GM18498 (cell line): ENCODE results near the gene CDC34.
"Not testable (repeated sequence)": the region's sequence is repeated elsewhere in the genome, so short reads cannot be mapped to it uniquely, and the experiment has no call there.

Experiments
- ATAC-seq: cut with Tn5 transposase; IDR thresholded peaks from one replicate; pipeline ENCODE4 v1.9.1; 2021; ENCODE audit warnings: mild to moderate bottlenecking, moderate library complexity; ENCODE audit not compliant: unreplicated experiment

Gene CDC34

DNA sequence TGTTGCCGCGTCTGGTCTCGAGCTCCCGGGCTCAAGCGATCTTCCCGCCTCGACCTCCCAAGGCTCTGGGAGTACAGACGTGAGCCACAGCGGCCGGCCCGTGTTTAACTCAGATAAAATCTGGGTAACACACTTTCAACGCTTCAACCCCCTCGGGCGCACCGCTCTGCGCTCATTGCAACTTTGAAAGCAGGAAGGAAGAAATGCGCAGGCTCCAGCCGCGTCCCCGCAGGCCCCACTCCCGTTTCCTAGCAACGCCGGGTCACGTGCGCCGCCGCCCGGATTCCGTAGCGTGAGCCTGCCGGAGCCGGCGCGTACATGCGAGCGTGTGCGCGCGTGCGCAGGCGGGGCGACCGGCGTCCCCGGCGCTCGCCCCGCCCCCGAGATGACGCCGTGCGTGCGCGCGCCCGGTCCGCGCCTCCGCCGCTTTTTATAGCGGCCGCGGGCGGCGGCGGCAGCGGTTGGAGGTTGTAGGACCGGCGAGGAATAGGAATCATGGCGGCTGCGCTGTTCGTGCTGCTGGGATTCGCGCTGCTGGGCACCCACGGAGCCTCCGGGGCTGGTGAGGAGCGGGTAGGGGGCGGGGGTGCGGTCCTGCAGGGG is 40.7 kb downstream of the CDC34 start, which contains the start of gene BSG:
Gene BSG, plus strand, starts transcription at position 457 of the 603 bp plus-strand sequence. Its CDS starts 39 bp downstream, at position 496.
- peak; percentile 78 for ATAC-seq

DNA sequence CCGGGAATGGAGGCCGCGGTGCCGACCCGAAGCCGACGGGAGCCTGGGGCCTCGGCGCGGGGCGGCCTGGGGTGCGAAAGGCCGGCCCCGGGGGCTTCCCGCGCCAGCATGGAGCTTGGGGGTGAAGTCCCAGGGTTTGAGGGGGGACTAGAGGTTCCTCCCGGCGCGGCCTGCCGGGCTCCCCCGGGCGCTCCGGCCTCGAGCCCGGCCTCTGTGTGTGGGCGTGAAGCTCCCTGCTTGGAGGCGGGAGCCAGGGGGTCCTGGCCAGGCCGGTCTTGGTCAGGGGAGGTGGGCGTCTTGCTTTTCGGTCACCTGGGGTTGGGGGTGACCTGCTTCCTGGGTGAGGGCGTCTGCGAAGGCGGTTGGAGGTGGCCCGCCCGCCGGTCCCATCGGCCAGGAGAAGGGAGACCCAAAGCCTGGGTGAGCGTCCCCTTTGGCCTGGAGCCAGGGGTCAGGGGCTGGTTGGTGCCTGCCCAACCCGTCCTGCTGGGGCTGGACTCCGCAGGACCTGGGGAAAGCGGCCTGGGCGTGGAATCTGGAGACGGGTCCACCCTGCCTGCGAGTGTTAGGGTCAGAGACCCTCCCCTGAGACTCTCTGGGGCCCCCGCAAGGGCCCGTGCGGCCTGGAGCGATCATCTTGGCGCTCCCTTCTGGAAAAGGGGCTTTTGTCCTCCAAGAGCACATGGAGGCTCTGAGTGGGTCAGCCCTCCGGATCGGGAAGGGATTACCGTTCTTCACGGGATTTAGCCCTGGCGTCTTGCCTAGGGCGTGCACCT is 41.4 kb downstream of the CDC34 start:
- peak; percentile 11 for ATAC-seq

DNA sequence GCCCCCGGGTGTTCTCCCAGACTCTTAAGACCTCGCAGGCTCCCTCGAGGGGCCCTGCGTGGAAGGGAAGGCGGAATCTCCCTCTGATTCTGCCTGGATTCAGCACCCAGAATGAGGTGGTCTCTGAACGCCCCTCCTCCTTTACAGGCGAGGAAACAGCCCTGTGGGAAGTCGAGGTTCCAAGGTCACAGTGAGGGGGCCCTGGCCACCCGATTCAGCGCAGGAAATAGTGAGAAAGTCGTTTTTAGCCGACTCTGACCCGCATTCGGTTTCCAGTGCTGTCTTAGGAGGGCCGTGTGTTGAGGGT is 41.9 kb downstream of the CDC34 start:
- no peak for ATAC-seq

DNA sequence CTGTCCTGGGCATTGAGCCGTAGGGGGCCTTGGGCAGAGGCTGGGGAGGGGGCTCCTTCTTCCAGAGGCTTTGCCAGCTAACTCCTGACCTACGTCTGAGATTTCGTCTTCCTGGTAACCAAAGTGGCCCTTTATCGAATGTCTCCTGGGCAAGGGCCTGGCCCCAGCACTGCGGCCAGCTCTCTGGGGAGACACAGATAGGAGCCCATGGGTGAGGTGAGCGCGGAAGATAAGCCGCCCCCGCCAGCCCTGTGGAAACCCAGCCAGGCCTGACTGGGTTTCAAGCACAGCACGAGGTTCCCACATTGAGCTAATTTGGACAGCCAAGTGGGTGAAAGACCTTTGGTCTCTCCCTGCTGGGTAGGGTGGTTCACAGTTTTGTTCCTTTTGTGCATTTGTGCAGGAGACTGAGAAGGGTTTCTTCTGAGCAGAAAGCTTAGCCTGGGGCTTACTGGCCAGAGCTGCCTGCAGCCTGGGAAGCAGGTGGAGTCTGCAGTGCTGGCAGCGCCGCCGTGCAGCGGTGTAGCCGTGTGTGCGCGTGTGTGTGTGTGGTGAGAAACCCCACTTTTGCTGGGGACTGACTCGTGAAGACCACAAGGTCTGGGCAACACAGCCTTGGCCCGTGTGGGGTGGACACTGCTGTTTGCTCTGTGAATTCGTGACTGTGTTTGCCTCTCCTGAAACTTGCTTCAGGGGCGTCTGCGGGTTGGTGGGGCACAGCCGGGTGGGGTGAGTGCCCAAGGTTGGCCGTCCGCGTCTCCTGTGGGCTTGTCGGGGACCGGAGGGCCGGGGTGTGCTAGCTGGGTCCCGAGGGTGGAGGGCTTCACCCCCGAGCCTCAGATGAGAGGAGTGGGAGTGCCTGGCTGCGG is 43.3 kb downstream of the CDC34 start:
- no peak for ATAC-seq

DNA sequence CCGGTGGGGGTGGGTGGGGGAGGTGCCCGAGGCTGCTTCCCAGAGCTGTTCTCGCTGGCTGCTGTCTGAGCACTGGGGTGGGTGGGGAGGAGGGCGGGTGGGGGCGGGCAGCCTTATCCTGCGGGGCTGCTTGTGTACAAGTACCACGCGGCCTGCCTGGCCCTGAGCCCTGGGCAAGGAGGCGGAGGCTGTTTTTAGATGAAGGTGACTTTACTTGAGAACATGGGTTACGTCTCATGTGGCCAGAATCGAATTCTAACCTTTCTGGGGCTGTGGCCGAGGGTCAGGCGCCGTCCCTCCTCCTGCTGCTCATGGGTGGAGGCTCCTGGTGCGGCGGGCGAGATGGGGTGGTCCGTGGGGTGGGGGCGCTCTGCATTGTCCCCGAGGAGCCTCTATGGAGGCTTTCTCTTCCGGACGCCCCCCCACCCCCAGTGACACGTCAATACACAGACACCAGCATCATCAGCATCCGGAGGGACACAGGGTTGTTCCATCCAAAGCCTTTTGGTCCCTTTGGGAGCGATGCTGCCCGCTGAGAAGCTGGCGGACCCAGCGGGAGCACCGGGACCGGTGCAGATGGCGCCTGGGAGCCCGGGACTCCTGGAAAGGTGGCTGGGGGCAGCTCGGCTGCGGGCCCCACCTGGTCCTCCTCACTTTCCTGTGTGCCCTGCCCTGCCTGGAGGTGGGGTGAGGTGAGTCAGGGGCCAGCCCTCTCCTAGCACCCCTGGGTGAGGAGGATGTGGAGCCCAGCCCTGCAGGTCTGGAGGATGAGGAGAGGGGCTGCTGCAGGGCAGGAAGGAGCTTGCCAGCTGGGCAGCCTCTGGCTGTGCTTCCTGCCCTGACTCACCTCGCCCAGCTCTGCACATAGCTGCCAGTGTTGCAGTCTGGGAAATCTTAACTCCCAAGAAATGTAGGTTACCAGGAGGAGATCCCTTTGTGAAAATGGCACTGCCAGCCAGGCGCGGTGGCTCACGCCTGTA is 44.3 kb downstream of the CDC34 start:
- ATAC-seq: no peak

DNA sequence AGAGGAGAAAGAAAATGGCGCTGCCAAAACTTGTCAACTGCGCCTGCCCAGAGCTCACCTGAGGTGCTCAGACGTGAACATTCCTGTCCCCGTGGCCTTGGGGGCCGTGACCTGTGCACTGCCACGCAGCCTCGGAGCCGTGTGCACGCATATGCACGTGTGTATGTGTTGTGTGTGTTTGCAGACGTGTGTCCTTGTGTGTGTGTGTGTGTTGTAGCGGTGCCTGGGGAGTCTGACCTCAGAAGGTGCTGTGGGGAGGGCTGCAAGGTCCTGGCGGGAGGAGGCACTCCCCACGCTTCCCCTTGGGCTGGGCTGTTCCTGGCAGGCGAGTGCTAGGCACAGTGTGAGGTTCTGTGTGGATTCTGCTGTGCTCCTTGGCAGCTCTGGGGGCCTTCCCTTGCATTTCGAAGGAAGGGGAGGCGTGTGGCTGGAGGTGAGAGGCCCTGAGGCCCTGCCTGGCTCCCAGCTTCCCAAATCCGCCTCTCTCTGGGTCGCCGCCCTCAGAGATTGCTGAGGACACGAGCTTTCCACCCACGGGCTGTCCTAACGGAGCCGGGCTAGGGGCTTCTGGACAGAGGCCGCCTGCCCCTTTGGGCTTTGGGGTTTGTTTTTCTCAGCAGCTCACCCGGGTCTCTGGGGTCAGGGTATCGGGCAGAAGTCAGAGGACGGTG is 45.3 kb downstream of the CDC34 start:
- ATAC-seq: no peak

DNA sequence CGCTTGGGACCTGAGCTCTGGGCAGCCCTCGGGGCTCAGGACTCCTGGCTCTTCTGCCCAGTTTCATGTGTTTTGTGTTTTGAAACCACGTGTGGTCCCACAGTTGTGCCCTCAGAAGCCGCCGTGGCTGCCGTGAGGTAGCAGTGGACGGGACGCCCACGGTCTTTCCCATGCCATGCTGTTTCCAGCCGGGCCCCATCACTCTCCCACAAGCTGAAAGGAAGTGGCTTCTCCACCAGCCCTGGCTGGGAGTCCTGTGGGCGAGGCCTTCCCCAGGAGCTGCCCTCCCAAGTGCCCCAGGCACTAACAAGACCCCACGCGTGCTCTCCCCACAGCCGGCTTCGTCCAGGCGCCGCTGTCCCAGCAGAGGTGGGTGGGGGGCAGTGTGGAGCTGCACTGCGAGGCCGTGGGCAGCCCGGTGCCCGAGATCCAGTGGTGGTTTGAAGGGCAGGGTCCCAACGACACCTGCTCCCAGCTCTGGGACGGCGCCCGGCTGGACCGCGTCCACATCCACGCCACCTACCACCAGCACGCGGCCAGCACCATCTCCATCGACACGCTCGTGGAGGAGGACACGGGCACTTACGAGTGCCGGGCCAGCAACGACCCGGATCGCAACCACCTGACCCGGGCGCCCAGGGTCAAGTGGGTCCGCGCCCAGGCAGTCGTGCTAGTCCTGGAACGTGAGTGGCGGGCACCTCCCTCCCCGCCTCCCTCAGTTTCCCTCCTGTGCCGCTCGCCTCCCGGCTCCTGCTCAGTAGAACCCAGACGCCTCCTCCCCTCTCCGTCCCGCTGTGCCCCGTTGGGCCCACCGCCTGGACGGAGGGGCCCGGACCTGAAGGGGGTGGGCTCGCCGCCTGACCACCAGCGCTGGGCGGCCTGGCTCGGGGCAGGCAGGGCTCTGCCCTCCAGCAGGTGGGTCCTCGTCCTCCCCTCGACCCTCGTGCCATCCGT is 46.2 kb downstream of the CDC34 start:
- ATAC-seq: no peak

DNA sequence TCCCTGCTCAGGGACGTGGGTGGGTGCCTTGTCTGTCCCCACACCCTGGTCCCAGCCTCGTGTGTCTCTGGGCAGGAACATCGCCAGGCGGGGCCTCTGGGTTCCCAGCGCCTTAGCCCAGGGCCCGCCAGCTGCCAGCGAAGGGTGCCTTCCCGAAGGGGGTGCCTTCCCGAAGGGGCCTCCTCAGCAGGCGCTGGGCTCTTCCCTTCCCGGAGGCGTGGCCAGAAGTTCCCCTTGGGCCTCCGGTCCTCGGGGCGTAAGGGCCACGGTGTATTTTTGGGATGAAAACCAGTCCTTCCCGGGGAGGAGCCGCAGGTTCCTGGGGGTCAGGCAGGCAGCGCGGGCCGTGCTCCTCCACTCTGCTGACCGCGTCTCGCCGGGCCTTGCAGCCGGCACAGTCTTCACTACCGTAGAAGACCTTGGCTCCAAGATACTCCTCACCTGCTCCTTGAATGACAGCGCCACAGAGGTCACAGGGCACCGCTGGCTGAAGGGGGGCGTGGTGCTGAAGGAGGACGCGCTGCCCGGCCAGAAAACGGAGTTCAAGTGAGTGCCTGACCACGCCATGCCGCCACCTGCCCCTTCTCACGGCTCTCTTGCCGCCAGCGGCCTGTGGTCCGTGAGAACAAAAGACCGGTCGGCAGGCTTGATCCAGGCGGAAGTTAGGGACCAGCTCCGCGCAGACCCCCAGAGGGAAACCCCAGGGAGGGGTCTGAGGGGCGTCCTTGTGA is 47.7 kb downstream of the CDC34 start:
- no peak for ATAC-seq

DNA sequence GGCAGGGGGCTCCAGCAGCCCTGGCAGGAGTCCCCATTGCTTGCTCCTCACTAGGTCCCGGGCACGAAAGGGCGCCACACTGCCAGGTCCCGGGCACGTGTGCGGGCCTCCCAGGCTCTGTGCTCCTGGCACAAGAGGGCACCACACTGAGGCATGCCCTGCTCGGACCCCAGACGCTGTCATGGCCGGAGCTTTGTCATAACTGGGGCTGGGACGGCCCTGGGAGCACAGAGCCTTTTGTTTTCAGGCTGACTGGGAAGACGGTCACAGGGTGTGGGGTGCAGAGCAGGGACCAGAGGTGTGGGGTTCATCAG is 48.2 kb downstream of the CDC34 start:
- ATAC-seq: no peak

DNA sequence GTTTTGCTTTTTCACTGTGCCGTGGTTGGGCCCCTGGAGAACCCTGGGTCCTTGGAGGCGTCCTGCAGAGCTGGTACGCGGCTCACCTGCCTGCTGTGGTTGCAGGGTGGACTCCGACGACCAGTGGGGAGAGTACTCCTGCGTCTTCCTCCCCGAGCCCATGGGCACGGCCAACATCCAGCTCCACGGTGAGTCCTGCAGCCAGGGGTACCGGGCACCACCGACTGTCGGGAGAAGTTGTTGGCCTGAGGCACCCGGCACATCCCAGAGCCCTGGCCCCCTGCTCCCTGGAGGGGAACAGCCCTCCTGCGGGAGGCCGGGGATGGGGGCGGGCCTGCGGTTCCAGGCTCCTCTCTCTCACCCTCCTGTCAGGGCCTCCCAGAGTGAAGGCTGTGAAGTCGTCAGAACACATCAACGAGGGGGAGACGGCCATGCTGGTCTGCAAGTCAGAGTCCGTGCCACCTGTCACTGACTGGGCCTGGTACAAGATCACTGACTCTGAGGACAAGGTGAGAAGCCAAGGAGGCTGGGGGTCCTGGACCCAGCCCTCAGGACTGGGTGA is 48.8 kb downstream of the CDC34 start:
- no peak for ATAC-seq

DNA sequence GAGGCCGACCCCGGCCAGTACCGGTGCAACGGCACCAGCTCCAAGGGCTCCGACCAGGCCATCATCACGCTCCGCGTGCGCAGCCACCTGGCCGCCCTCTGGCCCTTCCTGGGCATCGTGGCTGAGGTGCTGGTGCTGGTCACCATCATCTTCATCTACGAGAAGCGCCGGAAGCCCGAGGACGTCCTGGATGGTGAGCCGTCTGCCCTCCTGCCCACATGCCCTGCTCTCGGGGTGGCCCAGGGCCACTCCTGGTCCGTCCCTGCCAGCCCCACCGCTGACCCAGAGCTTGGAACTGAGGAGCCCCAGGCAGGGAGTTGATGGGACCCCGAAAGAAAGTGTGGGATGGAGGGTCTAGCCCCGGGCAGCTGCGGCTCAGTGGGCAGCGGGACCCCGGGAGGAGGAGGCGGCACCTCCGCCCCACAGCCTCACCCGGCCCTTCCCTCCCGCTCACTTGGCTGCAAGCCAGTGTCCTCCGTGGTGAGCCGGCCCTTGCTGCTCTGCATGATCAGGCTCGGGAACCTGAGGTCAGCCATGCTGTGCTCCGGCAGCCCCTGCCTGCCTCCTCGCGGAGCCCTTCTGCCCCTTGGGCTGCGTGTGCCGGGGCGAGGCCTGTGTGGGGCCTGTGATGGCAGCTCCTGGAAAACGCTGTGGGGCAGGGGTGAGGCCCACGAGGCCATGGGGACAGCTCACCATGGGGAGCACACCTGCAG is 50.0 kb downstream of the CDC34 start:
- ATAC-seq: no peak

DNA sequence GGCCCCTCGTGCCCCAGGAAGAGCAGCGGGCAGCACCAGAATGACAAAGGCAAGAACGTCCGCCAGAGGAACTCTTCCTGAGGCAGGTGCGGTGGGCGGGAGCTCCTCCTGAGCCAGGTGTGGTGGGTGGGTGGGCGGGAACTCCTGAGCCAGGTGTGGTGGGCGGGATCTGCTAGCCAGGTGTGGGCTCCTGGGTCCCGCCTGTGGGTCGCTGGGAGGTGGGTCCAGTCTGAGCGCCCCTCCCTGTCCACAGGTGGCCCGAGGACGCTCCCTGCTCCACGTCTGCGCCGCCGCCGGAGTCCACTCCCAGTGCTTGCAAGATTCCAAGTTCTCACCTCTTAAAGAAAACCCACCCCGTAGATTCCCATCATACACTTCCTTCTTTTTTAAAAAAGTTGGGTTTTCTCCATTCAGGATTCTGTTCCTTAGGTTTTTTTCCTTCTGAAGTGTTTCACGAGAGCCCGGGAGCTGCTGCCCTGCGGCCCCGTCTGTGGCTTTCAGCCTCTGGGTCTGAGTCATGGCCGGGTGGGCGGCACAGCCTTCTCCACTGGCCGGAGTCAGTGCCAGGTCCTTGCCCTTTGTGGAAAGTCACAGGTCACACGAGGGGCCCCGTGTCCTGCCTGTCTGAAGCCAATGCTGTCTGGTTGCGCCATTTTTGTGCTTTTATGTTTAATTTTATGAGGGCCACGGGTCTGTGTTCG is 51.1 kb downstream of the CDC34 start:
- no peak for ATAC-seq

DNA sequence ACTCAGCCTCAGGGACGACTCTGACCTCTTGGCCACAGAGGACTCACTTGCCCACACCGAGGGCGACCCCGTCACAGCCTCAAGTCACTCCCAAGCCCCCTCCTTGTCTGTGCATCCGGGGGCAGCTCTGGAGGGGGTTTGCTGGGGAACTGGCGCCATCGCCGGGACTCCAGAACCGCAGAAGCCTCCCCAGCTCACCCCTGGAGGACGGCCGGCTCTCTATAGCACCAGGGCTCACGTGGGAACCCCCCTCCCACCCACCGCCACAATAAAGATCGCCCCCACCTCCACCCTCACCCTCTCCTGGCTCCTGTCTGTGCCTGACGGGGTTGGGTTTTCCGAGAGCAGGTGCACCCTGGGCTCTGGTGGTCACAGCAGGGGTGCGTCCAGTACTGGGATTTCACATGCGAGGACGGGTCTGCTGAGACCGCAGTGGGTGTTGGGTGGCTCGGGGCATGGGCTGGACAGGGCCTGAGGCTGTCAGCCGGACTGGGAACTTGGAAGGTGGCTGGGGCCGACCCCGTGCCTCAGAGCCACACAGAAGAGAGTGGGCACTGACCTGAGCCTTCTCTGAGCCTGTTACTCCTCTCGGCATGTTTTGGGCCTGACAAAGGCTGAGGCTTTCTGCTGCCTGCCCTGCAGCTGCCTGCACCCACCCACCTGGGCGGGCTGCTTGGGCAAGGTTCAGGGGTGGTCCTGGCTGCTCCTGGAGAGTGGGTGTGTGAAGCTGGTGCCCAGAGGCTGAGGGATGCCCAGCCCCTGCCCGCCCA is 51.8 kb downstream of the CDC34 start:
- ATAC-seq: no peak

DNA sequence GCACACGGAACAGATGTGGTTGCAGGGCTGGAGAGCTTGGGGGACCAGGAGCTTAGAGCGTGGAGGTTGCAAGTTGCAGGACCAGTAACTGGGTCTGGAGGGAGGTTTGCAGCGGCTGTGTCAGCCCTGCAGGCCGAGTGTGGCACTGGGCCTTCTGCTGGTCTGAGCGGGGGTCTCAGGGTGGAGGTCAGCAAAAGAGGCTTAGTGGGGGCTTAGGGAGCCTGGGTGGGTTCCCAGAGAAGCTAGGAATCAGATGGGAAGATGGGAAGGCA is 52.3 kb downstream of the CDC34 start:
- no peak for ATAC-seq

DNA sequence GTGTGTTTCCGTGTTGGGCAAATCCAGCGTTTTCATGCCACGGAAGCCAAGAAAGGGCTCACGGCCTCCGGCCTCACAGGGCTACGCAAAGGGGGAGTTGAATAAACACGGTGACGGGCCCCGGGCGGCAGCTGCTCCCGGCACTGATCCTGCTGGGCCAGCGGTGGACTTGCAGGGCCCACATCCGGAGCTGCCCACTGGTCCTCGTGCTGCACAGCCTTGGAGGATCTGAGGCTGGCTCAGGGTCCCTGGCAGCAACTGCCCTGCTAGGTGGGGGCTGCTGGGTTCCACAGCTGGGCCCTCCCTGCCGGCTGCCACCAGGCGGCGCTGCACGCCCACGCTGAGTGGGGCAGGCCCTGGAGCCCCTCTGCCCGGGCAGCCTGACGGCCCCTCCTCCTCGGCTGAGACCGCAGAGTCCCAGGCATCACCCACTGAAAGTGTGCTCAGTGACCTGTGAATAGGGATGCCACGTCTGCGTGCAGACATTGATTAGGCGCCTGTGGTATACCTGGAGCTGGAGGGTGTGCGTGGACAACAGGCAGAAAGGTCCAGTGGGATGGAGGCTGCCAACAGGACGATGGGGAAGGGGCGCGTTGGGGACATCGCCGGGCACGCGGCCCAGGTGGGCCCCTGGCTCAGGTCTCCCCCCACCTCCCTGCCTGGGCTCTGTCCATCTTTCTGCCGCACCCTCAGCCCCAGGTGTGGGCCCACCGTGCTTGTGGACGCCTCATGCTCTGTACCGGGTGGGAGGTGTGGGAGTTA is 52.9 kb downstream of the CDC34 start:
- no peak for ATAC-seq

DNA sequence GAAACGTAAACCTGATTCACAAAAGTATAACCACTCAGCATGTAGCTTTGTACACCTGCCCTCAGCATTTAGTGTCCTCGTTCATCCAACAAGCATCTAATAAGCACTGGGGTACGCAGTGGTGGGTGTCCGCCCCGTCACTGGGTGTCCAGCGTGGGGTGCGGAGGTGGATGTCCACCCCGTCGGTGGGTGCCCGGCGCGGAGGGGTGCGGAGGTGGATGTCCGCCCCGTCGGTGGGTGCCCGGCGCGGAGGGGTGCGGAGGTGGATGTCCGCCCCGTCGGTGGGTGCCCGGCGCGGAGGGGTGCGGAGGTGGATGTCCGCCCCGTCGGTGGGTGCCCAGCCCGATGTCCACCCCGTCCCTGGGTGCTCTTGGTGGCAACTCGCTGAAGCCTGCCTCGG is 53.6 kb downstream of the CDC34 start:
- not testable (repeated sequence) for ATAC-seq
